ENCODE data around the gene FAM174B. TPM values are rescaled to one million over a fixed set of nuclear protein-coding genes. Genes with fewer than 3 reads are reported as not detected.
"Not testable (repeated sequence)": the region's sequence is repeated elsewhere in the genome, so short reads cannot be mapped to it uniquely, and the experiment has no call there.

FAM174B gene
- total RNA-seq, 6 donors from 2014 or later, result 54.5 to 109 (median 67.5) TPM

GRCh38 chr15:92608866-92609700 is 46.5 kb downstream of the FAM174B start:
- Histone ChIP-seq H3K27ac (no peak overlapping the region), H3K4me1 (peaks cover 0 to 11% (median 5%) of the 10 kb centered on the region in 4 donors), H3K4me3 (no peak overlapping the region), H3K9me3 (no peaks in the 10 kb centered on the region), H3K27me3 (no peaks in the 10 kb centered on the region), H3K36me3 (no peaks in the 10 kb centered on the region)
- DNase-seq (peak in 1 of 2 donors; percentile 18), ATAC-seq (ENCODE audit: low FRiP score in 2 of 2) (no peak)
- TF ChIP-seq EP300 (IDR thresholded peaks at IDR 0.05) (no peak), POLR2AphosphoS5 (IDR thresholded peaks at IDR 0.05) (no peak), POLR2A (IDR thresholded peaks at IDR 0.05) (no peak)
- TF ChIP-seq, protein P1, sequence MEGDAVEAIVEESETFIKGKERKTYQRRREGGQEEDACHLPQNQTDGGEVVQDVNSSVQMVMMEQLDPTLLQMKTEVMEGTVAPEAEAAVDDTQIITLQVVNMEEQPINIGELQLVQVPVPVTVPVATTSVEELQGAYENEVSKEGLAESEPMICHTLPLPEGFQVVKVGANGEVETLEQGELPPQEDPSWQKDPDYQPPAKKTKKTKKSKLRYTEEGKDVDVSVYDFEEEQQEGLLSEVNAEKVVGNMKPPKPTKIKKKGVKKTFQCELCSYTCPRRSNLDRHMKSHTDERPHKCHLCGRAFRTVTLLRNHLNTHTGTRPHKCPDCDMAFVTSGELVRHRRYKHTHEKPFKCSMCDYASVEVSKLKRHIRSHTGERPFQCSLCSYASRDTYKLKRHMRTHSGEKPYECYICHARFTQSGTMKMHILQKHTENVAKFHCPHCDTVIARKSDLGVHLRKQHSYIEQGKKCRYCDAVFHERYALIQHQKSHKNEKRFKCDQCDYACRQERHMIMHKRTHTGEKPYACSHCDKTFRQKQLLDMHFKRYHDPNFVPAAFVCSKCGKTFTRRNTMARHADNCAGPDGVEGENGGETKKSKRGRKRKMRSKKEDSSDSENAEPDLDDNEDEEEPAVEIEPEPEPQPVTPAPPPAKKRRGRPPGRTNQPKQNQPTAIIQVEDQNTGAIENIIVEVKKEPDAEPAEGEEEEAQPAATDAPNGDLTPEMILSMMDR (IDR thresholded peaks at IDR 0.05), result no peak
- 87 to 89% methylated on average over 20 of the region's 20 CpGs for WGBS, 2 donors

DNA sequence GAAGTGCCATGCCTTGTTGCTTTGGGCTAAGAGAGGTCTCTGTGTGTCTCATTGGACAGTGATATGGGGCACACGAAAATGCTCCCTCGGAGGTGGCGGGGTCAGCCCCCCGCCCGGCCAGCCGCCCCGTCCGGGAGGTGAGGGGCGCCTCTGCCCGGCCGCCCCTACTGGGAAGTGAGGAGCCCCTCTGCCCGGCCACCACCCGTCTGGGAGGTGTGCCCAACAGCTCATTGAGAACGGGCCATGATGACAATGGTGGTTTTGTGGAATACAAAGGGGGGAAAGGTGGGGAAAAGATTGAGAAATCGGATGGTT is 48.8 kb downstream of the FAM174B start:
- WGBS, 2 donors, result 78% methylated on average over 12 of the region's 15 CpGs; no CpG with 5 or more reads in 1 of the 2 donors
- H3K27me3 ChIP-seq; H3K4me3 ChIP-seq; ATAC-seq (ENCODE audit: low FRiP score in 2 of 2); H3K9me3 ChIP-seq; H3K36me3 ChIP-seq: not testable (repeated sequence)
- Histone ChIP-seq H3K4me1 (peaks cover 0 to 16% (median 5%) of the 10 kb centered on the region in 4 donors), H3K27ac (peak overlapping the region in 3 of 4 donors; percentile 5 to 48 (median 35))
- DNase-seq, result peak in 1 of 2 donors; percentile 51

DNA sequence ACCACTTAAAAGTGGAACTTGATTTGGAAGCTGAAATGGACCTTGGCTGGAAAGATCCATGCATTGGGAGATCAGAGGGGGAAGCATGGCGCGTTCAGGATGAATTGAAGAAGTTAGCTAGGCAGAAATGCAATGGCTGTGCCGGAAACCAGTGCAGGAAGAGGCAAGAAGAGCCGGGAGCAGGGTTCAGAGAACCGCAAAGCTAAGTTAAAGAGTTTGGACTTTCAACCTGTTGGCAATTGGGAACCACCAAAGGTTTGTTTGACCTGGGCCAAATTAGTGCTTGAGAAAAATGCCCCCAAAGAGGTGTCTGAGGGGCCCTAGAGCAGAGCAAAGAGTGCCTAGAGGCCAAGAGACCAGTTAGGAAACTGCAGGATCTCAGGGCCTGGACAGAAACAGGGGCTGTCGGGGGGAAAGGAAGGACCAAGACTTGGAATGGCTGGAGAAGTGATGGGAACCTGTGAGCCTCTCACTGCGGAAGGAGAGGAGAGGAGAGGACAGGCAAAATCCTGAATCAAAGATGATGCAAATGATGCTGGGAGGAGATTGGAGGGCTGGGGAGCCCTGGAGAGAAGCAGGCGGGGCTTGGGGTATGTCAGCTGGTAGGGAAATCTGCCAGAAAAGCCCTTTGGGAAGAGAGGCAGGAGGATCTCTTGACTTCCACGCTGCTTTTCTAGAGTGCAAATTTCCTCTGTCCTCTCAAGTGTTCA is 49.3 kb downstream of the FAM174B start:
- H3K27ac ChIP-seq, result peak overlapping the region in 3 of 4 donors; percentile 5 to 48 (median 35)
- ATAC-seq (ENCODE audit: low FRiP score in 2 of 2), result no peak
- H3K27me3 ChIP-seq, result no peaks in the 10 kb centered on the region

DNA sequence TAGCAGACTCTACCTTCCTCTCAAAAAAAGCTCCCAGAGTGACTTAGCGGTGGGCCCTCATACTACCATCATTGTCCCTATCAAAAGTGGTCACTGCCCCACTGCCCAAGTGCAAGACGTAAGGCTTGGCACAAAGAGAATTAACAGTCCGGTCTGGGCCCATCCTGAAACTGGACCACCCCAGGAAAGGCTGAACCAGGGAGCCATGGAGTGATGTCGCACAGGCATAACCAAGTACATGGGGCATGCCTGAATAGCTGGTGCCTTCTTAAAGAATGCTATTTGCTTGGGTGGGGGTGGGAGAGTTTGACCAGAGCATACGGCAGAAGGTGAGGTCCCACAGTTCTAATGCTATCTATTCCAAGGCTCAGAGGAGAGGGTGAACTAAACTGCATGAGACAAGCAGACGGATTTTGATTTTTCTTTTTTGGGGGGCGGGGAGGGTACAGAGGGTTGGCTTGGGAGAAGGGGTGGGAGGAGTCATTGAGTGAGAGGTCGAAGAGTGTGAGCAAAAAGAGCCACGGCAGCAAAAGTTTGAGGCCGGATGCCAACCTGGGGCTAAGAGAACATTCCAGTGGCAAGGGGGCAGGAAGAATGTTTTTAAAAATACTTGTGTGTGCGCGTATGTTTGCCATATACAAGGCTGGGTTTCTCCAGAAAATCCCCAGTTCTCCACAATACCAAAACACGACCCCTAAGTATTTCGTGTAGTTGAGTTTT is 50.2 kb downstream of the FAM174B start:
- Histone ChIP-seq H3K36me3 (no peaks in the 10 kb centered on the region), H3K4me1 (peaks cover 0 to 20% (median 7%) of the 10 kb centered on the region in 4 donors), H3K4me3 (no peak overlapping the region), H3K27ac (peak overlapping the region in 2 of 4 donors; percentile 5 to 40), H3K27me3 (no peaks in the 10 kb centered on the region), H3K9me3 (no peaks in the 10 kb centered on the region)
- TF ChIP-seq, protein P1 (IDR thresholded peaks at IDR 0.05), result no peak
- no peak for TF ChIP-seq POLR2A (IDR thresholded peaks at IDR 0.05)
- no peak for TF ChIP-seq EP300 (IDR thresholded peaks at IDR 0.05)
- TF ChIP-seq POLR2AphosphoS5 (IDR thresholded peaks at IDR 0.05), result no peak
- DNase-seq, result no peak
- WGBS, 2 donors, result 69 to 78% methylated on average over 14 of the region's 14 CpGs
- ATAC-seq (ENCODE audit: low FRiP score in 2 of 2), result no peak

More for the DNA sequence above, 49.3 kb downstream of the FAM174B start:
- no peak for TF ChIP-seq EP300 (IDR thresholded peaks at IDR 0.05)
- TF ChIP-seq, protein P1 (IDR thresholded peaks at IDR 0.05), result no peak
- TF ChIP-seq POLR2AphosphoS5 (IDR thresholded peaks at IDR 0.05), result no peak
- no peak for TF ChIP-seq POLR2A (IDR thresholded peaks at IDR 0.05)
- Histone ChIP-seq H3K4me1 (peaks cover 0 to 19% (median 7%) of the 10 kb centered on the region in 4 donors), H3K9me3 (no peaks in the 10 kb centered on the region), H3K4me3 (no peak overlapping the region), H3K36me3 (no peaks in the 10 kb centered on the region)
- WGBS, 2 donors, result 87 to 93% methylated on average over 9 of the region's 9 CpGs
- peak in 1 of 2 donors; percentile 18 for DNase-seq
